IPS-NIHi7 (cell line): ENCODE data around the gene FBXO42.
"Not testable (repeated sequence)": the region's sequence is repeated elsewhere in the genome, so short reads cannot be mapped to it uniquely, and the experiment has no call there.

Experiments used
- DNase-seq: peaks from one replicate; pipeline ENCODE4 v3.0.0; 2012; ENCODE audit warnings: mixed read lengths; ENCODE audit errors: extremely low spot score

The FBXO42 gene

DNA sequence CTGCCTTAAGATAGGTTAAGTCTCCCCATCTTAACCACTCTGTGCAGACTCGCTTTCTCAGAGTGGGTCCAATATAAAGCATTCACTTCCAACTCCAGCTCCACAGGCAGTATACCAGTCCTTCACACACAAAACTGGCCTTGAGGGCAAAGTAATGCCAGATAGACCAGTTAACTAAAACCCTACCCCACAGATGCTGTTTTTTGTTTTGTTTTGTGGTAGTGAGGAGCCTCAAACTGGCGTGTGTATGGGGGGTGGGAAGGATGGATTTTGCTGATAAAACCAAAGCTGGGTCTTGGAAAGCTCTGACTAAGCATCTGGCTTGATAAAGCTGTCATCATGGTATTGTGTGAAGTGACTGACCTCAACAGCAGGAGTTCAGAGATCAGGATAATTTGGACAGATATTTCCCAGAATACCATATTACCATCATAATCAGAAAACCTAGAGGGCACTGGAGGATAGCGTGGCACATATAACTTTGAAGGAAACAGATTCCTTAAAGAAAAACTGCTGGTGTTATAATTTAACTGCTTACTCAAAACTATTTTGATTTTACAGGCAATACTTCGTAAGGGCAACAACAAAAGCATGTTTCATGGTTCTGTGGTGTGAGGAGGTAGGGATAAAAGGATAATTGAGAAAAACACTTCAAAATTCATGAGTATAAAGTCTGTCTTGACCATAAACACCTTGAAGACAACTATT is 85.7 kb downstream of the FBXO42 start:
- no peak for DNase-seq

- no peak for DNase-seq
These were observed 90.2 kb downstream of the FBXO42 start for GRCh38 chr1:16262067-16262466.

DNA sequence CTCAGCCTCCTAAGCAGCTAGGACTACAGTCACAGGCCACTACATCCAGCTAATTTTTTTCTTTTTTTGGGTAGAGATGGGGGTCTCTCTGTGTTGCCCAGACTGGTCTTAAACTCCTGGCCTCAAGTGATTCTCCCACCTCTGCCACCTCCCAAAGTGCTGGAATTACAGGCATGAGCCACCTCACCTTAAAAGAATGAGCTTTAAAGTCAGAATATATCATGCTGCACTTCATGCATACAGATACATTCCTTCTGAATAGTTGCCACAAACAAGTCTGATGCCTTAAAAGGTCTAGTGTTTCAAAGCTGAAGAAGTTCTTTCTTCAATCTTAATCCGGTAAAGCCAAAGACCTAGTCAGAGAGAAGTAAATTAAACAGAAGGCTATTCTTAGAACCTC is 91.5 kb downstream of the FBXO42 start:
- no peak for DNase-seq

DNA sequence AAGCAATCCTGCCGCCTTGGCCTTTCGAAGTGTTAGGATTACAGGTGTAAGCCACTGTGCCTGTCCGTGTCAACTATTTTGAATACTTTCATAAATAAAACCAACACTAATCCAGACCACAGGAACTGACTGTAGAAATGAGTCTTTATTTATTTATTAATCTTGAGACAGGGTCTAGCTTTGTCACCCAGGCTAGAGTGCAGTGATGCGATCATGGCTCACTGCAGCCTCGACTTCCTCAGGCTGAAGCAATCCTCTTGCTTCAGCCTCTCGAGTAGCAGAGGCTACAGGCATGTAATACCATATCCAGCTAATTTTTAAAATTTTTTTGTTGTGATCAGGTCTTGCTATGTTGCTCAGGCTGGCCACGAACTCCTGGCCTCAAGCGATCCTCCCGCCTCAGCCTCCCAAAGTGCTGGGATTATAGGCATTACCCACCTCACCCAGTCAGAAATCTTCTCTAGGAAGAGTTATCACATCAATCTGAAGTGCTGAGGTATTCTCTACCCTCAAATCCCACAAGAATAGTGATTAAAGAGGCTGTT is 93.6 kb downstream of the FBXO42 start:
- no peak for DNase-seq

- no peak for DNase-seq
These were observed 94.3 kb downstream of the FBXO42 start for GRCh38 chr1:16257968-16258367.

GRCh38 chr1:16257556-16257955 is 94.7 kb downstream of the FBXO42 start:
- DNase-seq: not testable (repeated sequence)

GRCh38 chr1:16256478-16256877 is 95.8 kb downstream of the FBXO42 start:
- no peak for DNase-seq

- DNase-seq: no peak
These were observed 97.9 kb downstream of the FBXO42 start for GRCh38 chr1:16254263-16254928.

- no peak for DNase-seq
These were observed 98.9 kb downstream of the FBXO42 start for GRCh38 chr1:16253332-16253922.

GRCh38 chr1:16252912-16253311 is 99.4 kb downstream of the FBXO42 start:
- no peak for DNase-seq

GRCh38 chr1:16251381-16251780 is 100.9 kb downstream of the FBXO42 start:
- DNase-seq: no peak

- no peak for DNase-seq
These were observed 101.6 kb downstream of the FBXO42 start for GRCh38 chr1:16250524-16251251.

DNA sequence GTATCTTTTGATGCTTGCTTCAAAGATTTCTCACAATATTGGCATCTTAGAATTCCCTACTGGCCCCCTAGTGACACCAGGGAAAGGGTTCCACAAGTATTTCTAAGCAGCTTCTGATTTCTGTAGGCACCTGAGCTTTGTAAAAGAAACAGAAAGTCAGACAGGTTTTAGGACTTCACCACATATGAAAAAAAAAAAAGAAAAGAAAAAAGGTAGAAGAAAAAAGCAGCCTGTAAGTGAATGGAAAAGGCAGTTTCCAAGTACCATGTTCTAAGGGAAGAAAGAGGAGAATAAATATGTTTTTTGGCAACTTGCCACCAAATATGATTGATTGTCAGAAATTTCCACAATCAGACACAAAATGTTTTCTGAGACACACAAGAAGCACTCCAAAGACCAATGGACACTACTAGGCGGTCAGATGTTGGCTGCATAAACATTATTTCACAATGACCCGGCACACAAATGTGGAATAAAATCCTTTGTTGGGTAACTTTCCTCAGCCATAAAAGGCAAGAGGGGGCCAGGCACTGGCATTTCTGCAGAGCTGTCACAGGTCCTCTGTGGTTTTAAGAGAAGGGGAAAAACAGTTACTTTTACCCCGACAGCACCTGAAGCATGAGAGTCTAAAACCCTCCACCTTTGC is 102.6 kb downstream of the FBXO42 start:
- DNase-seq: no peak

- no peak for DNase-seq
These were observed 103.4 kb downstream of the FBXO42 start for GRCh38 chr1:16248603-16249516.

DNA sequence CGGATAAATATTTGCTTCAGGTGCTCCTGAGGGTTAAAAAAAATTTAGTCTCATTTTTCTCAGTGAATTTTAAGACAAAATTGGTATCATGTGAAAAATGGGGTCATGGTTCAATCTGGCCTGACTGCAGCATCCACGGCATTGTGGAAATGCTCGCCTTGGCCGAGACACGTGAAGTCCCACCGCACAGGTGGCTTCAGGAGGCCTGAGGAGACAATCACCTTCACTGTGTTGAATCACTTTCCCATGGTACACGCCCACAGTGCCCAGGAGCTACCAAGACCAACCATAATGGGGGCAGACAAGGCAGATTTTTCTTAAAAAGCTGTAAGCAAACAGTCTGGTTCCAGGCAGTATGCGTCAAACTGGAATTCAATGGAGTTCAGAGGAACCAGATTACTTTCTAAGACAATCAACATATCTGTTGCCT is 104.3 kb downstream of the FBXO42 start:
- DNase-seq: no peak

GRCh38 chr1:16247441-16247840 is 104.8 kb downstream of the FBXO42 start:
- DNase-seq: no peak

GRCh38 chr1:16246961-16247360 is 105.3 kb downstream of the FBXO42 start:
- DNase-seq: no peak

DNA sequence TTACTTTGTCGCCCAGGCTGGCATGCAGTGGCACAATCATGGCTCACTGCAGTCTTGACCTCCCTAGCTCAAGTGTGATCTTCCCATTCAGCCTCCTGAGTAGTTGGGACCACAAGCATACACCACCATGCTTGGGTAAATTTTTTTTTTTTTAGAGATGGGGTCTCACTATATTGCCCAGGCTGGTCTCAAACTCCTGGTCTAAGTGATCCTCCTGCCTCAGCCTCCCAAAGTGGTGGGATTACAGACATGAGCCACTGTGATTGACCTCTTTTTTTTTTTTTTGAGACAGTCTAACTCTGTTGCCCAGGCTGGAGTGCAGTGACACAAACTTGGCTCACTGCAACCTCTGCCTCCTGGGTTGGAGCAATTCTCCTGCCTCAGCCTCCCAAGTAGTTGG is 106.0 kb downstream of the FBXO42 start:
- DNase-seq: not testable (repeated sequence)

GRCh38 chr1:16245476-16246196 is 106.6 kb downstream of the FBXO42 start:
- DNase-seq: no peak
